SK-N-SH treated with all-trans-retinoic acid at 6 μM for 48 hours (cell line): ENCODE results near the gene ATP2C1.
A peak's percentile ranks its signal among the peaks of the same experiment; 100 is the strongest.

Experiments used
- ATAC-seq: fragments of 200-7000 bp; cut with Tn5 transposase; 3 replicates; pipeline ENCODE4 v1.9.1; 2020; ENCODE audit warnings: mild to moderate bottlenecking, moderate library complexity
- ARNTL ChIP-seq: fragments of 450-650 bp; formaldehyde crosslinking; IDR thresholded peaks from 2 replicates; pipeline ENCODE4 v1.5.0; 2020; ENCODE audit warnings: low read depth, mild to moderate bottlenecking, moderate library complexity, borderline replicate concordance
- BACH2 ChIP-seq: fragments of 250-450 bp; sonication (Bioruptor Pico); IDR thresholded peaks from 2 replicates; pipeline ENCODE4 v1.9.0; 2021; ENCODE audit warnings: mild to moderate bottlenecking, borderline replicate concordance
- CSDC2 ChIP-seq: fragments of 250-450 bp; sonication (Bioruptor Pico); IDR thresholded peaks from 2 replicates; pipeline ENCODE4 v1.5.0; 2020; ENCODE audit warnings: mild to moderate bottlenecking, moderate library complexity
- ESRRG ChIP-seq: fragments of 250-450 bp; sonication (Bioruptor Pico); IDR thresholded peaks from 2 replicates; pipeline ENCODE4 v1.6.1; 2021; ENCODE audit warnings: mild to moderate bottlenecking
- GLIS3 ChIP-seq: fragments of 250-450 bp; sonication (Bioruptor Pico); IDR thresholded peaks from 2 replicates; pipeline ENCODE4 v1.5.0; 2020; ENCODE audit warnings: mild to moderate bottlenecking, moderate library complexity
- ISL1 ChIP-seq: fragments of 250-450 bp; sonication (Bioruptor Pico); IDR thresholded peaks from 2 replicates; pipeline ENCODE4 v2.1.2; 2022; ENCODE audit warnings: mild to moderate bottlenecking, moderate library complexity
- OSR1 ChIP-seq: fragments of 250-450 bp; sonication (Bioruptor Pico); IDR thresholded peaks from 2 replicates; pipeline ENCODE4 v1.8.0; 2022; ENCODE audit warnings: moderate library complexity, mild to moderate bottlenecking, inconsistent platforms
- PPARA ChIP-seq: fragments of 250-450 bp; sonication (Bioruptor Pico); IDR thresholded peaks from 2 replicates; pipeline ENCODE4 v1.5.0; 2020; ENCODE audit warnings: mild to moderate bottlenecking, borderline replicate concordance
- RARB ChIP-seq: fragments of 250-450 bp; sonication (Bioruptor Pico); IDR thresholded peaks from 2 replicates; pipeline ENCODE4 v1.8.0; 2021; ENCODE audit warnings: mild to moderate bottlenecking, moderate library complexity
- SNAI2 ChIP-seq: fragments of 250-450 bp; sonication (Bioruptor Pico); IDR thresholded peaks from 2 replicates; pipeline ENCODE4 v1.5.0; 2020; ENCODE audit warnings: mild to moderate bottlenecking, moderate library complexity
- TCF4 ChIP-seq: fragments of 250-450 bp; sonication (Bioruptor Pico); IDR thresholded peaks from 2 replicates; pipeline ENCODE4 v1.8.0; 2021; ENCODE audit warnings: mild to moderate bottlenecking, moderate library complexity, borderline replicate concordance
- TOX ChIP-seq: fragments of 250-450 bp; sonication (Bioruptor Pico); IDR thresholded peaks from 2 replicates; pipeline ENCODE4 v1.8.0; 2021; ENCODE audit warnings: mild to moderate bottlenecking, moderate library complexity, borderline replicate concordance
- ZFP3 ChIP-seq: fragments of 250-450 bp; sonication (Bioruptor Pico); IDR thresholded peaks from 2 replicates; pipeline ENCODE4 v1.5.0; 2020; ENCODE audit warnings: mild to moderate bottlenecking, moderate library complexity
- ZFP30 ChIP-seq: fragments of 450-650 bp; formaldehyde crosslinking; IDR thresholded peaks from 2 replicates; pipeline ENCODE4 v1.5.0; 2022; ENCODE audit warnings: mild to moderate bottlenecking, moderate library complexity
- ZNF565 ChIP-seq: fragments of 450-650 bp; formaldehyde crosslinking; conservative IDR thresholded peaks from 2 replicates; pipeline ENCODE4 v1.5.0; 2020; ENCODE audit warnings: low read depth, mild to moderate bottlenecking, moderate library complexity
- ZNF70 ChIP-seq: fragments of 450-650 bp; formaldehyde crosslinking; IDR thresholded peaks from 2 replicates; pipeline ENCODE4 v1.5.0; 2020; ENCODE audit warnings: mild to moderate bottlenecking, moderate library complexity
- ZNF8 ChIP-seq: fragments of 450-650 bp; formaldehyde crosslinking; IDR thresholded peaks from 2 replicates; pipeline ENCODE4 v1.5.0; 2020; ENCODE audit warnings: mild to moderate bottlenecking, moderate library complexity
- TF ChIP-seq, protein P1 (sequence below): fragments of 250-450 bp; sonication (Bioruptor Pico); IDR thresholded peaks from 2 replicates; pipeline ENCODE4 v1.8.0; 2021; ENCODE audit warnings: low read depth, mild to moderate bottlenecking, moderate library complexity, borderline replicate concordance
- TF ChIP-seq, protein P2 (sequence below): fragments of 250-450 bp; sonication (Bioruptor Pico); IDR thresholded peaks from 2 replicates; pipeline ENCODE4 v1.5.1; 2021; ENCODE audit warnings: mild to moderate bottlenecking, moderate library complexity
- TF ChIP-seq, protein P3 (sequence below): fragments of 250-450 bp; sonication (Bioruptor Pico); IDR thresholded peaks from 2 replicates; pipeline ENCODE4 v1.8.0; 2020; ENCODE audit warnings: mild to moderate bottlenecking, moderate library complexity, borderline replicate concordance

Gene ATP2C1

GRCh38 chr3:130956281-130956680 lies 62.4 kb downstream of the ATP2C1 start:
- no peak for ATAC-seq
- TF ChIP-seq RARB (CRISPR knock-in tag) (no peak), CSDC2 (CRISPR knock-in tag) (no peak), ISL1 (CRISPR knock-in tag) (no peak), TOX (CRISPR knock-in tag) (no peak), ZFP3 (CRISPR knock-in tag) (no peak), ESRRG (CRISPR knock-in tag) (no peak), TCF4 (CRISPR knock-in tag) (no peak), BACH2 (CRISPR knock-in tag) (no peak), GLIS3 (CRISPR knock-in tag) (no peak), ZNF565 (CRISPR knock-in tag) (no peak)
- TF ChIP-seq, protein P1, sequence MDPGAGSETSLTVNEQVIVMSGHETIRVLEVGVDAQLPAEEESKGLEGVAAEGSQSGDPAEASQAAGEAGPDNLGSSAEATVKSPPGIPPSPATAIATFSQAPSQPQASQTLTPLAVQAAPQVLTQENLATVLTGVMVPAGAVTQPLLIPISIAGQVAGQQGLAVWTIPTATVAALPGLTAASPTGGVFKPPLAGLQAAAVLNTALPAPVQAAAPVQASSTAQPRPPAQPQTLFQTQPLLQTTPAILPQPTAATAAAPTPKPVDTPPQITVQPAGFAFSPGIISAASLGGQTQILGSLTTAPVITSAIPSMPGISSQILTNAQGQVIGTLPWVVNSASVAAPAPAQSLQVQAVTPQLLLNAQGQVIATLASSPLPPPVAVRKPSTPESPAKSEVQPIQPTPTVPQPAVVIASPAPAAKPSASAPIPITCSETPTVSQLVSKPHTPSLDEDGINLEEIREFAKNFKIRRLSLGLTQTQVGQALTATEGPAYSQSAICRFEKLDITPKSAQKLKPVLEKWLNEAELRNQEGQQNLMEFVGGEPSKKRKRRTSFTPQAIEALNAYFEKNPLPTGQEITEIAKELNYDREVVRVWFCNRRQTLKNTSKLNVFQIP: no peak
- TF ChIP-seq, all 23 proteins: peak for 0

DNA sequence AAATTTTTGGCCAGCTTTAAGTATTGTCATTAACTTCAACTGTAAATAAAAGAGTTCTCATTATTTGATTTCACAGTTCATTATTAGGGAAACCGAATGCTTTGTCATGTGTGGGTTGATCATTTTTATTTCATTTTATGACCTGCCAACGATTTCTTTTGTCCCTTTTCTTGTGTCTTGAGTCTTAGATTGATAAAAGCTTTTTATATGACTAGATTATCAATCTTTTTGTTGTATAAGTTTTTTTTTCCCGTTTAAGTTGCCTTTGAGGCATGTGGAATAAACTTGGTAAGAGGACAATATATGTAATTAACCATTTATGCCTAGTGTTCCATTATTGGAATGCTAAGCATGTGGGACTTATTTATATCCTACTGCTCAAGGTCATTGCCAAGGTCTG lies 62.8 kb downstream of the ATP2C1 start:
- ATAC-seq: no peak
- TF ChIP-seq SNAI2 (CRISPR knock-in tag) (no peak), ISL1 (CRISPR knock-in tag) (no peak), CSDC2 (CRISPR knock-in tag) (no peak)
- TF ChIP-seq, protein P2, sequence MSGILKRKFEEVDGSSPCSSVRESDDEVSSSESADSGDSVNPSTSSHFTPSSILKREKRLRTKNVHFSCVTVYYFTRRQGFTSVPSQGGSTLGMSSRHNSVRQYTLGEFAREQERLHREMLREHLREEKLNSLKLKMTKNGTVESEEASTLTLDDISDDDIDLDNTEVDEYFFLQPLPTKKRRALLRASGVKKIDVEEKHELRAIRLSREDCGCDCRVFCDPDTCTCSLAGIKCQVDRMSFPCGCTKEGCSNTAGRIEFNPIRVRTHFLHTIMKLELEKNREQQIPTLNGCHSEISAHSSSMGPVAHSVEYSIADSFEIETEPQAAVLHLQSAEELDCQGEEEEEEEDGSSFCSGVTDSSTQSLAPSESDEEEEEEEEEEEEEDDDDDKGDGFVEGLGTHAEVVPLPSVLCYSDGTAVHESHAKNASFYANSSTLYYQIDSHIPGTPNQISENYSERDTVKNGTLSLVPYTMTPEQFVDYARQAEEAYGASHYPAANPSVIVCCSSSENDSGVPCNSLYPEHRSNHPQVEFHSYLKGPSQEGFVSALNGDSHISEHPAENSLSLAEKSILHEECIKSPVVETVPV (CRISPR knock-in tag): no peak
- TF ChIP-seq, all 23 proteins: peak for 0

DNA sequence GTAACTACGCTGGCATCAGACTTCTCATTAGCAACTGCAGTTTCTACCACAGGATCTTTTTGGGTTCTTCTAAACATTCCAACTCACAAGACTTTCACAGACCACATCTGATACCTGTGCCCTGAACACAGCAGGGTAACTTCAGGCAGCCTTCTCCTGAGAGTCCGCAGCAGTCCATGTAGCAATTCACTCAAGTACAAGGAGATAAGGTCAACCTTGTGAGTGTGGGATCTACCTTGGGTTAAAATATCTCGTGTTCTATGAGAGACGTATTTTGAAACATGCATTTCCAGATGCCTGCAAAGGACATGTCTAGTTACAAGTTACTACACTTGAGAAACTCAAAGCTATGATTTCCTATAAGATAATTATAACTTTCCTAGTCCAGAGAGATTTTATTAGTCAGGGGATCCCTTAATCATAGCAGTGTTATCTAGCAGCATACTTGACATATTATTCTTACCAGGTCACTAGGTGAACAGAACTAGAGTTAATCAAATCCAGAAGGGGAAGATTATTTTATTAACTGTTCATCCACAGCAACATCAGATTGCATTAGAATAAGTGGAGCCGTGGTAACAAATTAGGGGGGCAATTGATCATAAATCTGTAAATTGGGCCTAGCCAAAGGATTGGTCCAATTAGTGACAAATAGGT lies 66.4 kb downstream of the ATP2C1 start:
- TF ChIP-seq OSR1 (CRISPR knock-in tag): no peak
- TF ChIP-seq, protein P1: no peak
- 0 out of 2 replicates have a peak, but pooled peaks have one; percentile 28 for TF ChIP-seq SNAI2 (CRISPR knock-in tag)
- peak; percentile 54 for TF ChIP-seq ISL1 (CRISPR knock-in tag)
- ATAC-seq: peak; percentile 83

- ATAC-seq: no peak
- TF ChIP-seq TOX (CRISPR knock-in tag) (no peak), RARB (CRISPR knock-in tag) (no peak), TCF4 (CRISPR knock-in tag) (no peak), BACH2 (CRISPR knock-in tag) (no peak), OSR1 (CRISPR knock-in tag) (no peak), PPARA (no peak), ARNTL (CRISPR knock-in tag) (no peak), CSDC2 (CRISPR knock-in tag) (no peak), GLIS3 (CRISPR knock-in tag) (no peak), ZFP30 (CRISPR knock-in tag) (no peak), SNAI2 (CRISPR knock-in tag) (no peak), ESRRG (CRISPR knock-in tag) (no peak), ISL1 (CRISPR knock-in tag) (no peak), ZNF70 (CRISPR knock-in tag) (no peak), ZNF8 (CRISPR knock-in tag) (no peak)
- TF ChIP-seq, protein P3, sequence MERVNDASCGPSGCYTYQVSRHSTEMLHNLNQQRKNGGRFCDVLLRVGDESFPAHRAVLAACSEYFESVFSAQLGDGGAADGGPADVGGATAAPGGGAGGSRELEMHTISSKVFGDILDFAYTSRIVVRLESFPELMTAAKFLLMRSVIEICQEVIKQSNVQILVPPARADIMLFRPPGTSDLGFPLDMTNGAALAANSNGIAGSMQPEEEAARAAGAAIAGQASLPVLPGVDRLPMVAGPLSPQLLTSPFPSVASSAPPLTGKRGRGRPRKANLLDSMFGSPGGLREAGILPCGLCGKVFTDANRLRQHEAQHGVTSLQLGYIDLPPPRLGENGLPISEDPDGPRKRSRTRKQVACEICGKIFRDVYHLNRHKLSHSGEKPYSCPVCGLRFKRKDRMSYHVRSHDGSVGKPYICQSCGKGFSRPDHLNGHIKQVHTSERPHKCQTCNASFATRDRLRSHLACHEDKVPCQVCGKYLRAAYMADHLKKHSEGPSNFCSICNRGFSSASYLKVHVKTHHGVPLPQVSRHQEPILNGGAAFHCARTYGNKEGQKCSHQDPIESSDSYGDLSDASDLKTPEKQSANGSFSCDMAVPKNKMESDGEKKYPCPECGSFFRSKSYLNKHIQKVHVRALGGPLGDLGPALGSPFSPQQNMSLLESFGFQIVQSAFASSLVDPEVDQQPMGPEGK: no peak
- TF ChIP-seq, protein P1: no peak
- TF ChIP-seq, protein P2 (CRISPR knock-in tag): no peak
Measured at GRCh38 chr3:130961458-130961857, 67.6 kb downstream of the ATP2C1 start.
